ENCODE results near the gene NCAPG2.

- TF ChIP-seq, protein P1, sequence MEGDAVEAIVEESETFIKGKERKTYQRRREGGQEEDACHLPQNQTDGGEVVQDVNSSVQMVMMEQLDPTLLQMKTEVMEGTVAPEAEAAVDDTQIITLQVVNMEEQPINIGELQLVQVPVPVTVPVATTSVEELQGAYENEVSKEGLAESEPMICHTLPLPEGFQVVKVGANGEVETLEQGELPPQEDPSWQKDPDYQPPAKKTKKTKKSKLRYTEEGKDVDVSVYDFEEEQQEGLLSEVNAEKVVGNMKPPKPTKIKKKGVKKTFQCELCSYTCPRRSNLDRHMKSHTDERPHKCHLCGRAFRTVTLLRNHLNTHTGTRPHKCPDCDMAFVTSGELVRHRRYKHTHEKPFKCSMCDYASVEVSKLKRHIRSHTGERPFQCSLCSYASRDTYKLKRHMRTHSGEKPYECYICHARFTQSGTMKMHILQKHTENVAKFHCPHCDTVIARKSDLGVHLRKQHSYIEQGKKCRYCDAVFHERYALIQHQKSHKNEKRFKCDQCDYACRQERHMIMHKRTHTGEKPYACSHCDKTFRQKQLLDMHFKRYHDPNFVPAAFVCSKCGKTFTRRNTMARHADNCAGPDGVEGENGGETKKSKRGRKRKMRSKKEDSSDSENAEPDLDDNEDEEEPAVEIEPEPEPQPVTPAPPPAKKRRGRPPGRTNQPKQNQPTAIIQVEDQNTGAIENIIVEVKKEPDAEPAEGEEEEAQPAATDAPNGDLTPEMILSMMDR (IDR thresholded peaks at IDR 0.05) = peak in 3 of 6 experiments; percentile 37 to 63 (median 42)
- TF ChIP-seq POLR2A (IDR thresholded peaks at IDR 0.05) = peak in 1 of 2 donors; percentile 96
Observed at GRCh38 chr7:158704524-158705233, at the start of gene NCAPG2.
